CD4-positive, alpha-beta T cell (primary cell): Measurements from ENCODE around the gene BTBD9. TPM values are rescaled to one million over a fixed set of nuclear protein-coding genes. Genes with fewer than 3 reads are reported as not detected.

Experiments used
- ATAC-seq: fragments of 200-7000 bp; cut with Tn5 transposase; one replicate; pipeline ENCODE4 v1.10.0; 2022; ENCODE audit warnings: mild to moderate bottlenecking; ENCODE audit not compliant: poor library complexity
- CTCF ChIA-PET: fragments of 350-600 bp; sonication (Branson Sonifier 250); formaldehyde crosslinking; loops from one replicate; lab custom pipeline; 2021; ENCODE audit warnings: antibody characterized with exemption, inconsistent platforms; lab: Charles Lee
- POLR2A ChIA-PET: fragments of 350-600 bp; sonication (Branson Sonifier 250); formaldehyde crosslinking; loops from one replicate; lab custom pipeline; 2021; ENCODE audit warnings: antibody characterized with exemption, inconsistent platforms; lab: Charles Lee
- DNase-seq, 14 experiments: peaks; one replicate each; pipeline ENCODE4 v3.0.0-alpha.2; 2013 to 2020; ENCODE audit warnings: mixed read lengths in 2 of 14
- H3K27ac ChIP-seq, 2 donors: one replicate each; pipeline versions ENCODE4 v1.5.1 to v1.7.0; 2013; ENCODE audit warnings: low read length in 2 of 2, low read depth in 1 of 2, mild to moderate bottlenecking in 1 of 2
- H3K27me3 ChIP-seq, 2 experiments: 1 replicate in 1 of 2; 2 replicates in 1 of 2; pipeline versions ENCODE4 v1.6.1 to v1.7.0; 2013; ENCODE audit warnings: low read length in 2 of 2, control low read depth in 1 of 2, mild to moderate bottlenecking in 1 of 2, moderate library complexity in 1 of 2; ENCODE audit not compliant: insufficient read depth in 2 of 2, control insufficient read depth in 1 of 2
- H3K36me3 ChIP-seq: one replicate; pipeline ENCODE4 v1.6.1; 2013; ENCODE audit warnings: low read length, control low read depth; ENCODE audit not compliant: insufficient read depth
- H3K4me1 ChIP-seq: one replicate; pipeline ENCODE4 v1.6.1; 2013; ENCODE audit warnings: low read length, control low read depth; ENCODE audit not compliant: insufficient read depth
- H3K4me3 ChIP-seq: one replicate; pipeline ENCODE4 v1.5.1; 2013; ENCODE audit warnings: mild to moderate bottlenecking, low read length, moderate library complexity
- H3K9me3 ChIP-seq, 2 experiments: 1 replicate in 1 of 2; 2 replicates in 1 of 2; pipeline versions ENCODE4 v1.6.1 to v1.7.0; 2013; ENCODE audit warnings: low read length in 2 of 2, mild to moderate bottlenecking in 2 of 2, control low read depth in 1 of 2, moderate library complexity in 1 of 2; ENCODE audit not compliant: control insufficient read depth in 1 of 2, insufficient read depth in 1 of 2
- H3K27ac Mint-ChIP-seq: one replicate; pipeline ENCODE4 v1.8.0; 2020; ENCODE audit warnings: mixed read lengths
- H3K27me3 Mint-ChIP-seq: one replicate; pipeline ENCODE4 v1.8.0; 2021; ENCODE audit warnings: mixed read lengths
- H3K36me3 Mint-ChIP-seq: one replicate; pipeline ENCODE4 v1.8.0; 2021; ENCODE audit warnings: low read depth, mixed read lengths
- H3K4me1 Mint-ChIP-seq: one replicate; pipeline ENCODE4 v1.8.0; 2021; ENCODE audit warnings: low read depth, mixed read lengths
- H3K4me3 Mint-ChIP-seq: one replicate; pipeline ENCODE4 v1.8.0; 2020; ENCODE audit warnings: mild to moderate bottlenecking, mixed read lengths
- H3K9me3 Mint-ChIP-seq: one replicate; pipeline ENCODE4 v1.8.0; 2020; ENCODE audit warnings: mixed read lengths
- intact Hi-C, 2 experiments: fragments of 100-400 bp; cut with DNase I in 1 of 2; cut with micrococcal nuclease in 1 of 2; formaldehyde crosslinking; loops; one replicate each; pipeline versions ENCODE4 v1.15.1 to v1.9.0; 2023 to 2025; cut with DNase I, micrococcal nuclease
- total RNA-seq, 174 experiments: library from RNA in 2 of 174; stranded (reverse) in 2 of 174; gene quantifications; one replicate each; pipeline ENCODE4 v1.2.3 and lab custom pipeline; 2021 to 2026
- TF ChIP-seq, protein P1 (sequence below): fragments of 200-600 bp; IDR thresholded peaks from one replicate; pipeline ENCODE4 v1.8.0; 2022; ENCODE audit warnings: antibody characterized with exemption, mild to moderate bottlenecking

Gene BTBD9
- total RNA-seq, 2 experiments from 2014 or later, result 58.7 to 59.3 TPM

DNA sequence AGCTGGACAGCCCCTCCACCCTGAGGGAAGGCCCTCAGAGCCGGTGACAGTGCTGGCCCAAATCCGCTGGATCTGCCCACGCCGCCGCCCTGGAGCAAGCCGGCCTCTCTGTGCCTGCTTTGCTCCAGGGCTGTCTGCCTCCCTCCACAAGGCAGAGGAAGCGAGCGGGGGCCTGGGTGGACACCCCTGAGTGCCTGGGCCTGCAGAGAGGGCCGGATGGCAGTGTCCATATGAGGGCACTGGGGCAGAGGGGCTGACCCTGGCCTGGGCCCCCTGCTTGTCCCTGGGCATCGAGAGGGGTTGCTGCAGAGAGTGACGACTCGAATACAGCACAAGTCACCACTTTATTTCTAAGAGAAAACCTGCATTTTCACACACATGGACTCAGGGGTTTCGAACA lies 471.6 kb downstream of the BTBD9 start:
- no peak for DNase-seq
- H3K9me3 ChIP-seq, result no peaks in the 10 kb centered on the region
- Mint-ChIP-seq H3K4me1 (no peaks in the 10 kb centered on the region), H3K36me3 (no peaks in the 10 kb centered on the region), H3K27me3 (no peaks in the 10 kb centered on the region), H3K9me3 (no peaks in the 10 kb centered on the region), H3K4me3 (no peak overlapping the region), H3K27ac (no peak overlapping the region)
- no peaks in the 10 kb centered on the region for H3K36me3 ChIP-seq
- ATAC-seq, result no peak
- intact Hi-C loops, result no loop called here
- POLR2A ChIA-PET, result no interaction called here
- H3K27ac ChIP-seq, result no peak overlapping the region
- CTCF ChIA-PET, result no interaction called here
- no peaks in the 10 kb centered on the region for H3K4me1 ChIP-seq
- H3K4me3 ChIP-seq, result no peak overlapping the region
- H3K27me3 ChIP-seq, result no peaks in the 10 kb centered on the region
- TF ChIP-seq, protein P1, sequence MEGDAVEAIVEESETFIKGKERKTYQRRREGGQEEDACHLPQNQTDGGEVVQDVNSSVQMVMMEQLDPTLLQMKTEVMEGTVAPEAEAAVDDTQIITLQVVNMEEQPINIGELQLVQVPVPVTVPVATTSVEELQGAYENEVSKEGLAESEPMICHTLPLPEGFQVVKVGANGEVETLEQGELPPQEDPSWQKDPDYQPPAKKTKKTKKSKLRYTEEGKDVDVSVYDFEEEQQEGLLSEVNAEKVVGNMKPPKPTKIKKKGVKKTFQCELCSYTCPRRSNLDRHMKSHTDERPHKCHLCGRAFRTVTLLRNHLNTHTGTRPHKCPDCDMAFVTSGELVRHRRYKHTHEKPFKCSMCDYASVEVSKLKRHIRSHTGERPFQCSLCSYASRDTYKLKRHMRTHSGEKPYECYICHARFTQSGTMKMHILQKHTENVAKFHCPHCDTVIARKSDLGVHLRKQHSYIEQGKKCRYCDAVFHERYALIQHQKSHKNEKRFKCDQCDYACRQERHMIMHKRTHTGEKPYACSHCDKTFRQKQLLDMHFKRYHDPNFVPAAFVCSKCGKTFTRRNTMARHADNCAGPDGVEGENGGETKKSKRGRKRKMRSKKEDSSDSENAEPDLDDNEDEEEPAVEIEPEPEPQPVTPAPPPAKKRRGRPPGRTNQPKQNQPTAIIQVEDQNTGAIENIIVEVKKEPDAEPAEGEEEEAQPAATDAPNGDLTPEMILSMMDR, result no peak

DNA sequence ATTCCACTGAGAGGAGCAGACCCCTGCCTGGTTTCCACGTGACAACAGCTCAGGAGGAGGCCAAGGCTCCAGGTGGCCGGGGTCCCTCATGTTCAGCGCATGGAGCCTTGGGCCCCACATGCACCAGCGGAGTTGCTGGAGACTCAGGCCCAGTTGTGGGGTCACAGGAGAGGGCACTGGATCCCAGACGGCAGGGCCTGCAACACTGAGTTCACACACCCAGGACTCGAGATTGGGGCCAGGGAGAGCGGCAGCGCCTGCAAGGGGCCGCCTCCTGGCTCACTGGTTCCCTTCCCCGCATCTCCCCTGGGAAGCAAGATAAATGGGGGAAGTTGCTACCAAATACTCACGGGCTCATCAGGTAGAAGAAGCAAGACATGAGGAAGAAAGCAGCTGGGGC lies 472.1 kb downstream of the BTBD9 start:
- Mint-ChIP-seq H3K36me3 (no peaks in the 10 kb centered on the region), H3K4me1 (no peaks in the 10 kb centered on the region), H3K9me3 (no peaks in the 10 kb centered on the region), H3K27me3 (no peaks in the 10 kb centered on the region), H3K27ac (no peak overlapping the region), H3K4me3 (no peak overlapping the region)
- no peak for DNase-seq
- H3K4me1 ChIP-seq, result no peaks in the 10 kb centered on the region
- ChIA-PET POLR2A (no interaction called here), CTCF (no interaction called here)
- intact Hi-C loops, result no loop called here
- H3K27me3 ChIP-seq, result no peaks in the 10 kb centered on the region
- H3K36me3 ChIP-seq, result no peaks in the 10 kb centered on the region
- H3K4me3 ChIP-seq, result no peak overlapping the region
- H3K9me3 ChIP-seq, result no peaks in the 10 kb centered on the region
- H3K27ac ChIP-seq, result no peak overlapping the region
- no peak for ATAC-seq
- TF ChIP-seq, protein P1, result no peak

DNA sequence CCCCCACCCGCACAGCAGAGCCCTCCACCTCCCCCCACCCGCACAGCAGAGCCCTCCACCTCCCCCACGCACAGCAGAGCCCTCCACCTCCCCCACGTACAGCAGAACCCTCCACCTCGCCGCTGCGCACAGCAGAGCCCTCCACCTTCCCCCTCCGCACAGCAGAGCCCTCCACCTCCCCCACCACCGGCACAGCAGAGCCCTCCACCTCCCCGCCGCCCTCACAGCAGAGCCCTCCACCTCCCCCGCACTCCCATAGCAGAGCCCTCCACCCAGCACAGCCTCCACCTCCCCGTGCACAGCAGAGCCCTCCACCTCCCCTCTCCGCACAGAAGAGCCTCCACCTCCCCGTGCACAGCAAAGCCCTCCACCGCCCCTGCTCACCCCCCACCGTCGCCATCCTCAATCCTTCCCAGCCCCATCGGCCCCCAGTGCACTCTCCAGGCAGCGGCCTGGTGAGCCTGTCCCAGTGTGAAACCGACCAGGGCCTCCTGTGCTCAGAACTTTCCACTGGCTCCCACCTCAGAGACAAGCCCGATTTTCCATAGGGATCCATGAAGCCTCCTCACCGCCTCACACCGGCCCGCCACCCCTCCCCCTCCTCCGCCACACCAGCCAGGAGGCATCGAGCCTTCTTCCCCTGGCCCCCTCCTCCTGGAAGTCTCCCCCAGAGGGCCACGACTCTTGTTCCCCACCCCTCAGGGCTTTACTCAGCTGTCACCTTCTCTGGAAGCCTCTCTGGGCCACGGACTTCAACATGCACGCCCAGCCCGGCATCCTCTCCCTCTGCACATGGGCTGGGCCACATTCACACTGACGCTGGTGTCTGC lies 473.1 kb downstream of the BTBD9 start:
- TF ChIP-seq, protein P1, result no peak
- H3K4me3 ChIP-seq, result no peak overlapping the region
- Mint-ChIP-seq H3K27me3 (no peaks in the 10 kb centered on the region), H3K9me3 (no peaks in the 10 kb centered on the region), H3K4me3 (no peak overlapping the region), H3K36me3 (no peaks in the 10 kb centered on the region), H3K4me1 (no peaks in the 10 kb centered on the region), H3K27ac (no peak overlapping the region)
- POLR2A ChIA-PET, result no interaction called here
- H3K36me3 ChIP-seq, result no peaks in the 10 kb centered on the region
- H3K4me1 ChIP-seq, result no peaks in the 10 kb centered on the region
- CTCF ChIA-PET, result no interaction called here
- no peak for DNase-seq
- H3K27me3 ChIP-seq, result no peaks in the 10 kb centered on the region
- intact Hi-C loops, result no loop called here
- no peak overlapping the region for H3K27ac ChIP-seq
- H3K9me3 ChIP-seq, result no peaks in the 10 kb centered on the region
- no peak for ATAC-seq
